ENCODE results near the gene CGGBP1. TPM values are rescaled to one million over a fixed set of nuclear protein-coding genes. Genes with fewer than 3 reads are reported as not detected.
A peak's percentile ranks its signal among the peaks of the same experiment; 100 is the strongest.

The CGGBP1 gene
- total RNA-seq, 4 donors from 2014 or later, result 86.2 to 130 (median 96.8) TPM

- no peak overlapping the region for H3K4me3 ChIP-seq
- intact Hi-C loops (cut with DNase I; ENCODE audit: low total_unique reads), result no loop called here
- no peaks in the 10 kb centered on the region for H3K27me3 ChIP-seq
- H3K27ac ChIP-seq, result no peak overlapping the region
- no peaks in the 10 kb centered on the region for H3K36me3 ChIP-seq
- TF ChIP-seq CTCF (IDR thresholded peaks at IDR 0.05) (no peak), POLR2A (IDR thresholded peaks at IDR 0.05) (no peak)
- no peaks in the 10 kb centered on the region for H3K4me1 ChIP-seq
- H3K9me3 ChIP-seq, result no peaks in the 10 kb centered on the region
- no peak for DNase-seq
These were observed 16.7 kb upstream of the CGGBP1 start for GRCh38 chr3:88075497-88075896.

- Histone ChIP-seq H3K27me3 (no peaks in the 10 kb centered on the region), H3K4me3 (no peak overlapping the region), H3K36me3 (peaks cover 0 to under 1% of the 10 kb centered on the region in 2 donors), H3K9me3 (no peaks in the 10 kb centered on the region), H3K4me1 (no peaks in the 10 kb centered on the region), H3K27ac (no peak overlapping the region)
- no peak for DNase-seq
- intact Hi-C loops (cut with DNase I; ENCODE audit: low total_unique reads), result no loop called here
- TF ChIP-seq CTCF (IDR thresholded peaks at IDR 0.05) (no peak), POLR2A (IDR thresholded peaks at IDR 0.05) (no peak)
These were observed 16.3 kb upstream of the CGGBP1 start for GRCh38 chr3:88075072-88075471.

DNA sequence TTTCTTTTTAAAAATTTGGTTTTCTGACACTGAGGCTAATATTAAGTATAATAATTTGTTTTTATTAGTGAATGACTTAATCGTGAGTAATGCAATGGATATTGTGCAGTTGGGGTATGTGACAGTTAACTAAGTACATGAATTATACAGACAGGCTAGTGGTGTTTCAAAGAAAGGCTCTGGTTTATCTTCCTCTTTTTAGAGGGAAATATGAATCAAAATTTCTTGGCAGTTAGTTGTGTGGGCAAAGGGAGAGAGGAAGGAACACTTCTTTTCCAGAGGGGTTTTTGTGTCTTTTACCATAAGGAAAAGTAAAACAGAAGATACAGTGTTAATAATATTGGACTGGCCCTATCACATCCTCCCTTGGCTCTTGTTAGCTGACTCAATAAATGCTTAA is 2.9 kb upstream of the CGGBP1 start:
- no peak overlapping the region for H3K4me3 ChIP-seq
- no peak for DNase-seq
- intact Hi-C loops (cut with DNase I; ENCODE audit: low total_unique reads), result no loop called here
- no peaks in the 10 kb centered on the region for H3K27me3 ChIP-seq
- H3K9me3 ChIP-seq, result no peaks in the 10 kb centered on the region
- no peak overlapping the region for H3K27ac ChIP-seq
- no peaks in the 10 kb centered on the region for H3K36me3 ChIP-seq
- H3K4me1 ChIP-seq, result peaks cover 0 to 6% of the 10 kb centered on the region in 2 donors
- no peak for TF ChIP-seq CTCF (IDR thresholded peaks at IDR 0.05)
- no peak for TF ChIP-seq POLR2A (IDR thresholded peaks at IDR 0.05)

DNA sequence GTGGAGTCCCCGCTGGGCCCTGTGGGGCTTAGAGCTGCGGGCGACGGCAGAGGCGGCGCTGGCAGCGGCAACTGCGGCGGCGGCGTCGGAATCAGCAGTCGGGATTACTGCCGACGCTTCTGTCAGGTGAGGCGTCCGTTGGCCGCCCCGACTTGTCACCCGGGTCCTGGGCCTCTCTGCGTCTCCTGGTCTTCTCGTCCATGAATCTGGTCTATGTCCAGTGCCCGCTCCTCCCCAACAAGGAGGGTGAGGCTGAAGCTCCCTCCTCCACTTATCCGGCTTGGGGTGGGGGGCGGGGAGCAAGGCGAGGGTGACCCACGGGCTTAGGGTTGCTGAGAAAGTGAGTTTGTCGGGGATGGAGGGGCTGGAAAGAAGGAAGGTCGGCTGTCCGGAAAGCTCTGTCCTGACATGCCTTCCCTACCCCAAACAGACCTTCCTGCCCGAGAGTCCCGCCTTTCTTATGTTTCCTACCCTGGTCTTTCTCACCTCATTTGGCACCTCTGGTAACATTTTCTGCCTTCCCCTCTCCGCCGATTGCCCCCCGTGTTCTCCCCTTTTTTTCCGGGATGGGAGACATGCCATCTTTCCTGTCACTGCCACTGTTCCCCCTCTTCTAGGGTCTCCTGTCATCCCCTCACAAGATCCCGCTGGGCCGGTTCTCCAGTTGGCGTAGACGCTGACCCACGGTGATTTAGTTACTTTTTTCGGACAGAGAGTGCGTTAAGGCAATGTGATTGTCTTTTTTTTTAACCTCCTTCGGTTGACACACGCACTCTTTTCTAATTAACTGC is 770 bp upstream of the CGGBP1 start:
- DNase-seq, result peak in 1 of 2 donors; percentile 24
- H3K27ac ChIP-seq, result peak overlapping the region; percentile 88 to 96
- no peaks in the 10 kb centered on the region for H3K36me3 ChIP-seq
- peaks cover 0 to 6% of the 10 kb centered on the region in 2 donors for H3K4me1 ChIP-seq
- H3K27me3 ChIP-seq, result no peaks in the 10 kb centered on the region
- TF ChIP-seq CTCF (IDR thresholded peaks at IDR 0.05) (peak in 1 of 4 experiments; percentile 4), POLR2A (IDR thresholded peaks at IDR 0.05) (no peak)
- intact Hi-C loops (cut with DNase I; ENCODE audit: low total_unique reads), result no loop called here
- no peaks in the 10 kb centered on the region for H3K9me3 ChIP-seq
- peak overlapping the region; percentile 86 to 95 for H3K4me3 ChIP-seq

DNA sequence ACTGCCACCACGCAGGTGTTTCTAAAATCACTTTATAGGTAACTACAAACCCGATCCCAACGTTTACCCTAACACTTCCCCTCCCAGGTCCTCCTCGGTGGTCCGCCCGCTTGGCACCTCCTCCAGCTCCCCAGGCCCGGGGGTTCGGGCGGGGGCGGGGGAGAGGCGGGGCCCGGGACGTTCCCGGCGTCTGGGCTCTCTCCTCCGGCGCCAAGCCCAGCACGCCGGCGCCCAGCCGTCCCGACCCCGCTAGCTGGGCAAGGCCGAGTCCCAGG is 562 bp downstream of the CGGBP1 start:
- no peaks in the 10 kb centered on the region for H3K9me3 ChIP-seq
- H3K4me3 ChIP-seq, result peak overlapping the region; percentile 59 to 87
- peak overlapping the region; percentile 96 to 97 for H3K27ac ChIP-seq
- no peaks in the 10 kb centered on the region for H3K36me3 ChIP-seq
- intact Hi-C loops (cut with DNase I; ENCODE audit: low total_unique reads), result no loop called here
- peaks cover 0 to 6% of the 10 kb centered on the region in 2 donors for H3K4me1 ChIP-seq
- no peak for DNase-seq
- no peak for TF ChIP-seq CTCF (IDR thresholded peaks at IDR 0.05)
- TF ChIP-seq POLR2A (IDR thresholded peaks at IDR 0.05), result no peak
- H3K27me3 ChIP-seq, result no peaks in the 10 kb centered on the region
